Measurements from ENCODE around the gene CRYBA2. TPM values are rescaled to one million over a fixed set of nuclear protein-coding genes. Genes with fewer than 3 reads are reported as not detected.

The CRYBA2 gene
- total RNA-seq, 1 donor from 2014 or later, result not detected

DNA sequence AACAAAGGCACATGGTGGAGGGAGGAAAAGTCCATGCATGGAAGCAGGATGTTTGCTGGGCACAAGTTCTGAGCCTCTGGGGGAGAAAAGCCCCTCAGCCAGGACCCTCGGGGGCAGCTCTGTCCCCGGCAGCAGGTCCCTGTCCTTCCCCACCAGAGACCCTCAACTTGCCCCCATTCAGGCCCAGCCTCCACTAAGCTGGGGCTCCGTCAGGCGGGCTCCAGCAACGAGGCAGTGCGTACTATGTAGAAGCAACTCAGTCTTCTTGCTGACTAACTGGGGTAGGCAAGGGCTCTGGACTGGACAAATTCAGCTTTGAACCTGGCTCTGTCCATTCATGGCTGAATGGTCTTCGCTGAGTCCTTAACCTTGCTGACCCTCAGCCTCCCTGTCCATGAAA, 25.1 kb upstream of the CRYBA2 start:
- Histone ChIP-seq H3K27me3 (ENCODE audit: low read depth) (peaks cover 82% of the 10 kb centered on the region), H3K36me3 (no peaks in the 10 kb centered on the region), H3K9me3 (replicated peaks) (no peaks in the 10 kb centered on the region), H3K4me1 (no peaks in the 10 kb centered on the region), H3K27ac (replicated peaks) (no peak overlapping the region), H3K4me3 (no peak overlapping the region)
- no peak for DNase-seq
- TF ChIP-seq, protein P1, sequence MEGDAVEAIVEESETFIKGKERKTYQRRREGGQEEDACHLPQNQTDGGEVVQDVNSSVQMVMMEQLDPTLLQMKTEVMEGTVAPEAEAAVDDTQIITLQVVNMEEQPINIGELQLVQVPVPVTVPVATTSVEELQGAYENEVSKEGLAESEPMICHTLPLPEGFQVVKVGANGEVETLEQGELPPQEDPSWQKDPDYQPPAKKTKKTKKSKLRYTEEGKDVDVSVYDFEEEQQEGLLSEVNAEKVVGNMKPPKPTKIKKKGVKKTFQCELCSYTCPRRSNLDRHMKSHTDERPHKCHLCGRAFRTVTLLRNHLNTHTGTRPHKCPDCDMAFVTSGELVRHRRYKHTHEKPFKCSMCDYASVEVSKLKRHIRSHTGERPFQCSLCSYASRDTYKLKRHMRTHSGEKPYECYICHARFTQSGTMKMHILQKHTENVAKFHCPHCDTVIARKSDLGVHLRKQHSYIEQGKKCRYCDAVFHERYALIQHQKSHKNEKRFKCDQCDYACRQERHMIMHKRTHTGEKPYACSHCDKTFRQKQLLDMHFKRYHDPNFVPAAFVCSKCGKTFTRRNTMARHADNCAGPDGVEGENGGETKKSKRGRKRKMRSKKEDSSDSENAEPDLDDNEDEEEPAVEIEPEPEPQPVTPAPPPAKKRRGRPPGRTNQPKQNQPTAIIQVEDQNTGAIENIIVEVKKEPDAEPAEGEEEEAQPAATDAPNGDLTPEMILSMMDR (IDR thresholded peaks at IDR 0.05; ENCODE audit: borderline replicate concordance), result no peak
- intact Hi-C loops (cut with micrococcal nuclease), result no loop called here

GRCh38 chr2:219017201-219017931, 24.1 kb upstream of the CRYBA2 start:
- no peak overlapping the region for H3K27ac ChIP-seq (replicated peaks)
- DNase-seq, result no peak
- H3K4me3 ChIP-seq, result no peak overlapping the region
- H3K36me3 ChIP-seq, result no peaks in the 10 kb centered on the region
- H3K9me3 ChIP-seq (replicated peaks), result no peaks in the 10 kb centered on the region
- peaks cover 80% of the 10 kb centered on the region for H3K27me3 ChIP-seq (ENCODE audit: low read depth)
- TF ChIP-seq, protein P1 (IDR thresholded peaks at IDR 0.05; ENCODE audit: borderline replicate concordance), result no peak
- intact Hi-C loops (cut with micrococcal nuclease), result no loop called here
- H3K4me1 ChIP-seq, result no peaks in the 10 kb centered on the region

DNA sequence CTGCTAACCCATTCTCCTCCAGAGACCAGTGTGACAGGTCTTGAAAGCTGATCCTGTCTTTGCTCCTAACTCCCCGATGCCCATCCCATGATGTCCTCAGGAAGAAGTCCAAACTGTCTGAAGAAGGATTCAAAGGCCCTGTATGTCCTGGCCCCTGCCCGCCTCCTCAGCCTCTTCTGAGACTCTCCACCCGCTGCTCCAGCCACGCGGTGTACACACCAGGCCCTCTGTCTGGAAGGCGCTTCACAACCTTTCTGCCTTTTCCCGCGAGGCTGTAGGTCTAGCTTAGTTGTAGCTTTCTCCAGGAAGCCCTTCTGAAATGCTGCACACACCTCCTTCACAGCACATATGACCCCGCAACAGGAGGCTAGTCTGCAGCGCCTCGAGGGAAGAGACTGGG, 23.5 kb upstream of the CRYBA2 start:
- TF ChIP-seq, protein P1 (IDR thresholded peaks at IDR 0.05; ENCODE audit: borderline replicate concordance), result no peak
- no peak overlapping the region for H3K4me3 ChIP-seq
- H3K27ac ChIP-seq (replicated peaks), result no peak overlapping the region
- peaks cover 80% of the 10 kb centered on the region for H3K27me3 ChIP-seq (ENCODE audit: low read depth)
- intact Hi-C loops (cut with micrococcal nuclease), result no loop called here
- no peaks in the 10 kb centered on the region for H3K9me3 ChIP-seq (replicated peaks)
- H3K36me3 ChIP-seq, result no peaks in the 10 kb centered on the region
- no peak for DNase-seq
- H3K4me1 ChIP-seq, result no peaks in the 10 kb centered on the region

- no peaks in the 10 kb centered on the region for H3K9me3 ChIP-seq (replicated peaks)
- TF ChIP-seq, protein P1 (IDR thresholded peaks at IDR 0.05; ENCODE audit: borderline replicate concordance), result no peak
- no peak overlapping the region for H3K27ac ChIP-seq (replicated peaks)
- intact Hi-C loops (cut with micrococcal nuclease), result no loop called here
- H3K4me1 ChIP-seq, result no peaks in the 10 kb centered on the region
- DNase-seq, result no peak
- no peak overlapping the region for H3K4me3 ChIP-seq
- H3K27me3 ChIP-seq (ENCODE audit: low read depth), result peaks cover 82% of the 10 kb centered on the region
- H3K36me3 ChIP-seq, result no peaks in the 10 kb centered on the region
These were observed 17.7 kb upstream of the CRYBA2 start for GRCh38 chr2:219010873-219011272.

GRCh38 chr2:219010162-219010756, 17.0 kb upstream of the CRYBA2 start:
- intact Hi-C loops (cut with micrococcal nuclease), result no loop called here
- Histone ChIP-seq H3K9me3 (replicated peaks) (no peaks in the 10 kb centered on the region), H3K36me3 (no peaks in the 10 kb centered on the region), H3K4me3 (no peak overlapping the region), H3K27ac (replicated peaks) (no peak overlapping the region), H3K27me3 (ENCODE audit: low read depth) (peaks cover 89% of the 10 kb centered on the region), H3K4me1 (no peaks in the 10 kb centered on the region)
- TF ChIP-seq, protein P1 (IDR thresholded peaks at IDR 0.05; ENCODE audit: borderline replicate concordance), result peak; percentile 45
- DNase-seq, result no peak

Data from left ventricle myocardium inferior (tissue), 1 donor.